WTC11 (cell line): ENCODE measurements around the gene DBT.

Experiments
- CREM ChIP-seq: sonication (generic); formaldehyde crosslinking; IDR thresholded peaks from 2 replicates; pipeline ENCODE4 v1.8.1; 2022; ENCODE audit warnings: mild to moderate bottlenecking, missing genetic modification reagents, moderate library complexity
- CTCF ChIP-seq: fragments of 200-600 bp; IDR thresholded peaks from 2 replicates; pipeline ENCODE4 v1.8.0; 2022; ENCODE audit warnings: antibody characterized with exemption
- HMGXB4 ChIP-seq: sonication (generic); formaldehyde crosslinking; IDR thresholded peaks from 2 replicates; pipeline ENCODE4 v1.8.1; 2023; ENCODE audit warnings: mild to moderate bottlenecking, moderate library complexity, missing genetic modification reagents
- MXD4 ChIP-seq: fragments of 250-450 bp; sonication (Bioruptor Pico); IDR thresholded peaks from 2 replicates; pipeline ENCODE4 v1.8.0; 2021; ENCODE audit warnings: mild to moderate bottlenecking, moderate library complexity, borderline replicate concordance
- NR2C2 ChIP-seq: sonication (generic); formaldehyde crosslinking; IDR thresholded peaks from 2 replicates; pipeline ENCODE4 v1.8.0; 2022; ENCODE audit warnings: mild to moderate bottlenecking, missing genetic modification reagents
- ZNF512 ChIP-seq: sonication (generic); formaldehyde crosslinking; IDR thresholded peaks from 2 replicates; pipeline ENCODE4 v1.8.1; 2022; ENCODE audit warnings: missing genetic modification reagents, borderline replicate concordance
- TF ChIP-seq, protein P1 (sequence below): sonication (generic); formaldehyde crosslinking; IDR thresholded peaks from 2 replicates; pipeline ENCODE4 v1.8.0; 2022; ENCODE audit warnings: mild to moderate bottlenecking, missing genetic modification reagents
- TF ChIP-seq, protein P2 (sequence below): sonication (generic); formaldehyde crosslinking; IDR thresholded peaks from 2 replicates; pipeline ENCODE4 v1.8.0; 2022; ENCODE audit warnings: mild to moderate bottlenecking, missing genetic modification reagents

DNA sequence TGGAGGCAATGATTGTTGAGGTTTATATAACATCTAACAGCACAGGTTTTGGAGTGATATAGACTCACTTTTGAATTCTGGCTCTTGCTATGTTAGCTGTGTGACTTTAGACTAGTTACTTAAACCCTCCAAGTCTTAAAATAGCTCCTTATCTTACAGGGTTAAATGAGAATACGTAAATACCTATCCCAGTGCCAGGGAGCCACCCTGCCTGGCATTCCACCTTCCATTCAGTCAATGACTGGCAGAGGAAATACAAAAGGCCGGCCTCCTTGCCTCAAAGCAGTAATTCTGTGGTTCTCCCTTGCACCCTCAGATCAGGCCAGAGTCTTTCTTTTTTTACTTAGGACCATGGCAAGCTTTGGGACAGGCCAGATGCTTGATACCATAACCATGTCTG, 31.8 kb downstream of the DBT start:
- no peak for TF ChIP-seq CTCF
- no peak for TF ChIP-seq NR2C2 (CRISPR knock-in tag)
- no peak for TF ChIP-seq HMGXB4
- no peak for TF ChIP-seq CREM (CRISPR knock-in tag)
- no peak for TF ChIP-seq MXD4 (CRISPR knock-in tag)
- TF ChIP-seq, protein P1, sequence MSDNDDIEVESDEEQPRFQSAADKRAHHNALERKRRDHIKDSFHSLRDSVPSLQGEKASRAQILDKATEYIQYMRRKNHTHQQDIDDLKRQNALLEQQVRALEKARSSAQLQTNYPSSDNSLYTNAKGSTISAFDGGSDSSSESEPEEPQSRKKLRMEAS = no peak
- TF ChIP-seq, protein P2, sequence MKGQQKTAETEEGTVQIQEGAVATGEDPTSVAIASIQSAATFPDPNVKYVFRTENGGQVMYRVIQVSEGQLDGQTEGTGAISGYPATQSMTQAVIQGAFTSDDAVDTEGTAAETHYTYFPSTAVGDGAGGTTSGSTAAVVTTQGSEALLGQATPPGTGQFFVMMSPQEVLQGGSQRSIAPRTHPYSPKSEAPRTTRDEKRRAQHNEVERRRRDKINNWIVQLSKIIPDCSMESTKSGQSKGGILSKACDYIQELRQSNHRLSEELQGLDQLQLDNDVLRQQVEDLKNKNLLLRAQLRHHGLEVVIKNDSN (CRISPR knock-in tag) = no peak
- TF ChIP-seq ZNF512 = no peak
